GM12864 (cell line): ENCODE data around the gene NOL4L.

Source experiments
- DNase-seq: peaks from one replicate; pipeline ENCODE4 v3.0.0-alpha.2; 2011; ENCODE audit warnings: low read depth
- H3K4me3 ChIP-seq: 2 replicates; pipeline ENCODE4 v1.5.1; 2011; ENCODE audit warnings: mild to moderate bottlenecking, low read depth, low read length, control low read depth
- CTCF ChIP-seq: IDR thresholded peaks from 2 replicates; pipeline ENCODE4 v1.5.1; 2011; ENCODE audit warnings: low read depth, mild to moderate bottlenecking, moderate library complexity, low read length, control low read depth, inconsistent platforms; ENCODE audit errors: missing control alignments

The NOL4L gene

GRCh38 chr20:32575227-32575581, 9.9 kb downstream of the NOL4L start:
- DNase-seq = no peak
- H3K4me3 ChIP-seq = no peak overlapping the region
- TF ChIP-seq CTCF = no peak

GRCh38 chr20:32574296-32575226, 10.6 kb downstream of the NOL4L start:
- no peak for TF ChIP-seq CTCF
- H3K4me3 ChIP-seq = no peak overlapping the region
- no peak for DNase-seq

GRCh38 chr20:32573167-32573851, 11.8 kb downstream of the NOL4L start:
- no peak overlapping the region for H3K4me3 ChIP-seq
- no peak for TF ChIP-seq CTCF
- no peak for DNase-seq

DNA sequence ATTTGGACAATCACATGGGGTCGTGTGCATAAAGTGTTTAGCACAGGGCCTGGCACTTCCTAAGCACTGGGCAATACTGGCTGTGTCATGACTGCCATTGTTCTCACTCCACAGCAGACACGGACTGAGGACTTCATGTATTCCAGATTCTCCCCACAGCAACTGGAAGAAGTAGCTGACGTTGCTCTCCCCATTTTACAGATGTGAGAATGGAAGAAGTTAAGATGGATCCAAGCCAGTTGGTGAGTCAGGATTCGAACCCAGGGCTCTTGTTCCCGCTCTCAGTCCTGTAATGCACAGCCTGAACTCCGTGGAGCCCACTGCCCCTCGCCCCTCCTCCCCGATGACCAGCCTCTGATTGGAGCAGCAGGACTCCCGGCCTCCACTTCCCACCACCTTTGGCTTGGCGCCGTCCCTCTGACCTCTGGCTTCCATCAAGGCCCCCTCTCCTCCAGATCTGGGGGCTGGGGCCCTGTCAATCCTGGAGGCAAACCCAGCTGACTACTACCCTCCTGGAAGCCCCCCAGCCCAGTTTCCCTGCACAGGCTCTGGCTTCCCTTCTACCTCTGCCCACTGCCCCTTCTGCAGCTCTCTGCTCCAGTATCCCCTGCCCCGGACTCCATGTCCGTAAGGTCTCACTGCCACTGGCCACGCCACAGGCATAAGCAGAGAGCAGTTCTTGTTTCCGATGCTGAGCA, 12.7 kb downstream of the NOL4L start:
- DNase-seq = no peak
- H3K4me3 ChIP-seq = no peak overlapping the region
- no peak for TF ChIP-seq CTCF

DNA sequence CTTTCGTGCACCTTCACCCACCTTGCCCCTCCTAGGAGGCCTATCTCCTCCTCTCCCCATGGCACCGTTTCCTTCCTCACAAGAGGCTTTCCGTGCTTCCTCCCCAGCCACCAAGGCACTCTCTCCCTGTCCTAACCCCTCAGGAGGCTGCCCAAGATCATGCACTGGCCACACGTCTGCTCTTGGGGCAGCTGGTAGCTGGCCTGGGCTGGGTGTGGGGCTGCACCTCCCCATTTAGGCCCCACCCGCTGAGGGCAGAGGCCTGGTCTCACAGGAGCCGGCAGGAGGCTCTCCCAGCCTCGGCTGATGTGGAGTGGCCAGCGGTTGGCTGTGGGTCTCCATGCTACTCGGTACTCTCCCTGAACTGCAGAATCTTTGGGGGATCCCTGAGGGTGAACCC, 13.6 kb downstream of the NOL4L start:
- DNase-seq = no peak
- no peak overlapping the region for H3K4me3 ChIP-seq
- no peak for TF ChIP-seq CTCF

GRCh38 chr20:32570401-32571190, 14.5 kb downstream of the NOL4L start:
- DNase-seq = no peak
- TF ChIP-seq CTCF = no peak
- H3K4me3 ChIP-seq = no peak overlapping the region
